ENCODE data around the gene DIO2. TPM values are rescaled to one million over a fixed set of nuclear protein-coding genes. Genes with fewer than 3 reads are reported as not detected.

Gene DIO2
- polyA plus RNA-seq, 3 donors: not detected

DNA sequence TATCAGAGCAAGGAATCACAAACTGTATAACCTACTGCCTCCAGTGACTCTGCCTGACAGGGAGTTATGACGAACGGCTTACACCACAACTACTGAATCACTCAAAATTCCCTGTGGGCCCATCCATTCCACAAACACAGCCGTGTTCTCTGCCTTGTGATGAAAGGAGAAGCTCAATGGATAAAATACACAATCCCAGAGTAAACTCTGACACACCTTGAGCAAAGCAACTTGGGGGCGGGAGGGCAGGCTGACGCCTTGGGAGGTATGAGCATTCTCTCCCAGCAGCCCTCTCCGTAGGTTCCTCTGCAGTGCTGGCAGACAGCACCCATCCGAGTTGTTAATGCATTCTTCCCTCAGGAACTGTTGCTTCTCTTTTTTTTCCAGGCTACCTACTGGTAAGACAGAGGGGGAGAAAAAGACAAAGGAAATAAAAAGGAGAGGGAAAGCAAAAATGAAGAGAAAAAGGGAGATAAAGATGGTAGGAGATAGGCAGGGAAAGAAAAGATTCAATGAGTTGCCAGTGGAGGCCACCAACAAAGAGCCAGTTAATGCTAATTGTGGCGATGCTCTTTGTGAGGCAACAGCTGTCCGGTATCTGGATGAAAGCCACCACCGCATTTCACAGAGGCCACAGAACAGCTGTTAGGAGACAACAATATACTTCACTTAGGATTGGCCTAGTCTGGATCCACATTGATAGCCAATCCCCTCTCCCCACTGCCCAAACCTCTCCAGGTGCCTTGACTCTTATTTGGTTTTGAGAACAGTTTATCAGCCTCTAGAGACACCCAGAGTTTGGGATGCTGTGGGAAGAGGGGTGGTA is 4.7 kb upstream of the DIO2 start:
- intact Hi-C loops (cut with micrococcal nuclease): no loop called here
- Histone ChIP-seq H3K27me3 (ENCODE audit: control insufficient read depth in 2 of 2, insufficient read depth in 2 of 2, low read length in 2 of 2) (no peaks in the 10 kb centered on the region), H2AFZ (ENCODE audit: insufficient read depth, low read depth, low read length, poor library complexity, severe bottlenecking) (no peak overlapping the region), H3K4me1 (ENCODE audit: control insufficient read depth in 1 of 2, insufficient read depth in 2 of 2, low read length in 2 of 2) (no peaks in the 10 kb centered on the region), H3K27ac (ENCODE audit: low read depth in 1 of 2, low read length in 2 of 2) (no peak overlapping the region), H4K20me1 (ENCODE audit: insufficient read depth, low read length) (no peaks in the 10 kb centered on the region), H3K9ac (ENCODE audit: insufficient read depth, low read length, poor library complexity, severe bottlenecking) (no peak overlapping the region), H3K4me2 (replicated peaks; ENCODE audit: extremely low read depth, low read length, poor library complexity, severe bottlenecking) (no peak overlapping the region), H3K9me3 (replicated peaks in 1 of 2; ENCODE audit: control insufficient read depth in 1 of 2, insufficient read depth in 1 of 2, low read length in 2 of 2) (no peaks in the 10 kb centered on the region), H3K79me2 (ENCODE audit: insufficient read depth, low read length) (no peaks in the 10 kb centered on the region), H3K36me3 (replicated peaks in 1 of 2; ENCODE audit: control insufficient read depth in 1 of 2, insufficient read depth in 2 of 2, low read length in 2 of 2) (no peaks in the 10 kb centered on the region), H3K4me3 (replicated peaks in 1 of 3; ENCODE audit: low read depth in 2 of 3, low read length in 3 of 3) (no peak overlapping the region)
- H3K27ac Mint-ChIP-seq: no peak overlapping the region
- peaks cover 0 to 4% (median 0%) of the 10 kb centered on the region in 7 donors for H3K9me3 Mint-ChIP-seq
- TF ChIP-seq, protein P1, sequence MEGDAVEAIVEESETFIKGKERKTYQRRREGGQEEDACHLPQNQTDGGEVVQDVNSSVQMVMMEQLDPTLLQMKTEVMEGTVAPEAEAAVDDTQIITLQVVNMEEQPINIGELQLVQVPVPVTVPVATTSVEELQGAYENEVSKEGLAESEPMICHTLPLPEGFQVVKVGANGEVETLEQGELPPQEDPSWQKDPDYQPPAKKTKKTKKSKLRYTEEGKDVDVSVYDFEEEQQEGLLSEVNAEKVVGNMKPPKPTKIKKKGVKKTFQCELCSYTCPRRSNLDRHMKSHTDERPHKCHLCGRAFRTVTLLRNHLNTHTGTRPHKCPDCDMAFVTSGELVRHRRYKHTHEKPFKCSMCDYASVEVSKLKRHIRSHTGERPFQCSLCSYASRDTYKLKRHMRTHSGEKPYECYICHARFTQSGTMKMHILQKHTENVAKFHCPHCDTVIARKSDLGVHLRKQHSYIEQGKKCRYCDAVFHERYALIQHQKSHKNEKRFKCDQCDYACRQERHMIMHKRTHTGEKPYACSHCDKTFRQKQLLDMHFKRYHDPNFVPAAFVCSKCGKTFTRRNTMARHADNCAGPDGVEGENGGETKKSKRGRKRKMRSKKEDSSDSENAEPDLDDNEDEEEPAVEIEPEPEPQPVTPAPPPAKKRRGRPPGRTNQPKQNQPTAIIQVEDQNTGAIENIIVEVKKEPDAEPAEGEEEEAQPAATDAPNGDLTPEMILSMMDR (IDR thresholded peaks at IDR 0.05): no peak
- no peak overlapping the region for H3K4me3 Mint-ChIP-seq
- H3K4me1 Mint-ChIP-seq: peaks cover 3% of the 10 kb centered on the region
- DNase-seq: no peak
- no peaks in the 10 kb centered on the region for H3K36me3 Mint-ChIP-seq
- peaks cover 0 to 3% (median 2%) of the 10 kb centered on the region in 3 donors for H3K27me3 Mint-ChIP-seq (ENCODE audit: low read depth in 3 of 3)
- 80% methylated on average over 3 of the region's 10 CpGs for WGBS (ENCODE audit: insufficient coverage)

DNA sequence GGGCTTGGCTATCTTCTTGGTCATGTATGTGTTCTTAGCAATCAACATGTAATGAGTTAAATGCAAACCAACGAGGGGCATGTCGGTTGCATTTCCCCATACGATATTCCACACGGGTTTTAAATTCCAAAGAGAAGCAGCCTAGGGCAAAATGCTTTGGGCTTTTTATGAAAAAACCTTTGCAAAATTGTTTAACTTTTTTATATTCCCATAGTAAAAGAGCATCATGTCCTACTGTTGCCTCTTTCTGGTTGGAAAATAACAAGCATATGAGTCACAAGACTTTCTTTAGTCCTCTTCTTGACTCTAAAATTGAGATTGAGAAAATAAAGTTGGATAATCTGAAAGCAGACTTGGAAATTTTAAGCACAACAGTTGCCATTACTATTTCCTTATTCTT is 3.8 kb upstream of the DIO2 start:
- Histone ChIP-seq H4K20me1 (ENCODE audit: insufficient read depth, low read length) (no peaks in the 10 kb centered on the region), H3K4me2 (replicated peaks; ENCODE audit: extremely low read depth, low read length, poor library complexity, severe bottlenecking) (no peak overlapping the region), H3K4me1 (ENCODE audit: control insufficient read depth in 1 of 2, insufficient read depth in 2 of 2, low read length in 2 of 2) (no peaks in the 10 kb centered on the region), H3K9ac (ENCODE audit: insufficient read depth, low read length, poor library complexity, severe bottlenecking) (no peak overlapping the region), H2AFZ (ENCODE audit: insufficient read depth, low read depth, low read length, poor library complexity, severe bottlenecking) (no peak overlapping the region), H3K27me3 (ENCODE audit: control insufficient read depth in 2 of 2, insufficient read depth in 2 of 2, low read length in 2 of 2) (no peaks in the 10 kb centered on the region), H3K27ac (ENCODE audit: low read depth in 1 of 2, low read length in 2 of 2) (no peak overlapping the region), H3K36me3 (replicated peaks in 1 of 2; ENCODE audit: control insufficient read depth in 1 of 2, insufficient read depth in 2 of 2, low read length in 2 of 2) (no peaks in the 10 kb centered on the region), H3K9me3 (replicated peaks in 1 of 2; ENCODE audit: control insufficient read depth in 1 of 2, insufficient read depth in 1 of 2, low read length in 2 of 2) (no peaks in the 10 kb centered on the region), H3K4me3 (replicated peaks in 1 of 3; ENCODE audit: low read depth in 2 of 3, low read length in 3 of 3) (no peak overlapping the region), H3K79me2 (ENCODE audit: insufficient read depth, low read length) (no peaks in the 10 kb centered on the region)
- H3K9me3 Mint-ChIP-seq: peaks cover 0 to 4% (median 0%) of the 10 kb centered on the region in 7 donors
- TF ChIP-seq, protein P1 (IDR thresholded peaks at IDR 0.05): no peak
- H3K36me3 Mint-ChIP-seq: no peaks in the 10 kb centered on the region
- WGBS (ENCODE audit: insufficient coverage): no CpG with 5 or more reads among the region's 4 CpGs
- peaks cover 3% of the 10 kb centered on the region for H3K4me1 Mint-ChIP-seq
- DNase-seq: no peak
- no peak overlapping the region for H3K27ac Mint-ChIP-seq
- intact Hi-C loops (cut with micrococcal nuclease): no loop called here
- no peak overlapping the region for H3K4me3 Mint-ChIP-seq
- H3K27me3 Mint-ChIP-seq (ENCODE audit: low read depth in 3 of 3): peaks cover 2 to 3% (median 2%) of the 10 kb centered on the region in 3 donors

All from CD14-positive monocyte (primary cell).